RPMI8226 (cell line): Measurements from ENCODE around the gene RRN3.
"Not testable (repeated sequence)": the region's sequence is repeated elsewhere in the genome, so short reads cannot be mapped to it uniquely, and the experiment has no call there.

Experiments
- DNase-seq: peaks from one replicate; pipeline ENCODE4 v3.0.0-alpha.2; 2015

RRN3 gene

DNA sequence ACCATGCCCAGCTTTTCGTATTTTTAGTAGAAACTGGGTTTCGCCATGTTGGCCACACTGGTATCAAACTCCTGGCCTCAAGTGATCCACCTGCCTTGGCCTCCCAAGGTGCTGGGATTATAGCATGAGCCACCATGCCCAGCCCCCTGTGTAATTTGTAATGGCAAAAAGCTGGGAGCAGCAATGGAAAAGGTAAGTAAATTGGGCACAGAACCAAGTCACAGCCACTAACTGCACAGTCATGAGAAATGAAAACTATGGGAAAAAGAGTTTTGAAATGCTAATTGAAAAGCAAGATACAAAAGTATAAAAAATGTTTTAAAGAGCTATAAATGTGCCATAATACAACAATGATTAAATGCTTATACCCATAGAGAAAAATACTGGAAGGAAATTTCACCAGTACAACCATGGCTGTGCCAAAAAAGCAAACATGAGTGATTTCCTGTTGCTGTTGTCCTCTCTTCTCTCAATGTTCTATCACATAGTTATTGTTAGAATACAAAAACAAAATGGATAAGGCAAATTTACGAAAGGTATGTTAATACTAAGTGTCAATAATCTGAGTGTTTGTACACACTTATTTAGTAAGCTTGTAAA lies 44.4 kb downstream of the RRN3 start:
- DNase-seq = no peak

DNA sequence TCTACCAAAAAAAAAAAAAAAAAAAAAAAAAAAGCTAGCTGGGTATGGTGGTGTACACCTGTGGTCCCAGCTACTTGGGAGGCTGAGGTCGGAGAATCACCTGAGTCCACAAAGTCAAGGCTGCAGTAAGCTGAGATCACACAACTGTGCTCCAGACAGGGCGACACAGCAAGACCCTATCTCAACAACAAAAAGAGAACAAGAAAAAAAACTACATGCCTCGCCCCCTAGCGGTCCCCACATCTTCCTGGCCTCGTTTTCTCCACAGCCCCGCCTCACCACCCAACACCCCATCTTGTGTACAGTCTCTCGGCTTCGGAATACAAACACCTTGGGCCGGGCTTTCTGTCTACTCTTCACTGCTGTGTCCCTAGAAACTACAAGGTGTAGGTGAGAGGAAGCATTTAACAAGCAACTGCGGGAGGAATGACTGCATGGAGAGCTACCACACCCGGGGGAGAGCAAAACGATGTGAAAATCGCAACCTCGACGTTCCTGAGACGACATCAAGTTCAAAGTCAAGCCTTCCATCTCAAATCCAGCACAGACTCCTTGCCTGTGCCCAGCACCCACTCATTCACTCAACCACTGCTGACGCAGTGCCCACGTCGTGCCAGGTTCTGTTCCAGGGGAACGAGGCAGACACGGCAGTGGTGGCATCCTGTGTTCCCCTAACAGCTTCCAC lies 47.2 kb downstream of the RRN3 start:
- DNase-seq = no peak

DNA sequence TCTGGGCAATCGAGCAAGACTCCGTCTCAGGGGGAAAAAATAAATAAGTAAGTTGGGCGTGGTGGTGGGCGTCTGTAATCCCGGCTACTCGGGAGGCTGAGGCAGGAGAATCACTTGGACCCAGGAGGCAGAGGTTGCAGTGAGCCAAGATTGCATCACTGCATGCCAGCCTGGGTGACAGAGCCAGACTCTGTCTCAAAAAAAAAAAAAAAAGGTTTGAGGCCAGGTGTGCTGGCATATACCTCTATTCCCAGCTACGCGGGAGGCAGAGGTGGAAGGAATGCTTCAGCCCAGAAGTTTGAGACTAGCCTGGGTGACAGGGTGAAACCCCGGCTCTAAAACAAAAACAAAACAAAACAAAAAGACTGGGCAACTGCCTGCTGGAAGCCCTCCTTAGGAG lies 48.8 kb downstream of the RRN3 start:
- DNase-seq = not testable (repeated sequence)

DNA sequence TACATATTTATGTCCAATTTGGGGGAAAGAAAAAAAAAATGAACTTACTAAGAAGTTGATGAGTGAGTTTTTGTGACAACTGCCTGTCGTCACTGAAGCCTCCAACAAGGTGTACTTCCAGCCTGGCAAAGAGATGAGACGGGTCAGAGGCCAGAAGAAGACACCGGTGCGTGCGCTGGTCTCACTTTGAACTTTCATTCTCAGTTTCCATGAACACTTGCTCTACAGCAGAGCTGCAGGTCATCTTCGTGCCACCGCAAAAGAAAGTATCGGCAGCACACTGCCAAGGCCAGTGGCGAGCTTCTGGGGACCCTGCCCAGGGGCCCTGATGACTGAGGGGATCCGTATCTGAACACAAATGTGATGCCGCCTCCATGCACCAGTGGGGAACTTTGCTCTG lies 49.8 kb downstream of the RRN3 start:
- no peak for DNase-seq

DNA sequence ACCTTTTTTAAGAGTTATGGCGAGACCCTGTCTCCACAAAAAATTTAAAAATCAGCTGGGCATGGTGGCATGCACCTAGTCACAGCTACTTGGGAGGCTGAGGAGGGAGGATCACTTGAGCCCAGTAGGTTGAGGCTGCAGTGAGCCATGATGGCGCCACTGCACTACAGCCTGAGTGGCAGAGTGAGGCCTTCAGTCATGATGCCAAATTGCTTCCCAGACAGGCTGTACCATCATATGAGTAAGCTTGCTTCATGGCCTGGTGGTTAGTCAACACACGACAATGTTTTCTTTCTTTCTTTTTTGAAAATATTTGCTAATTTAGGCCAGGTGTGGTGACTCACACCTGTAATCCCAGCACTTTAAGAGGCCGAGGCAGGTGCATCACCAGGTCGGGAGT lies 50.7 kb downstream of the RRN3 start:
- DNase-seq = no peak

DNA sequence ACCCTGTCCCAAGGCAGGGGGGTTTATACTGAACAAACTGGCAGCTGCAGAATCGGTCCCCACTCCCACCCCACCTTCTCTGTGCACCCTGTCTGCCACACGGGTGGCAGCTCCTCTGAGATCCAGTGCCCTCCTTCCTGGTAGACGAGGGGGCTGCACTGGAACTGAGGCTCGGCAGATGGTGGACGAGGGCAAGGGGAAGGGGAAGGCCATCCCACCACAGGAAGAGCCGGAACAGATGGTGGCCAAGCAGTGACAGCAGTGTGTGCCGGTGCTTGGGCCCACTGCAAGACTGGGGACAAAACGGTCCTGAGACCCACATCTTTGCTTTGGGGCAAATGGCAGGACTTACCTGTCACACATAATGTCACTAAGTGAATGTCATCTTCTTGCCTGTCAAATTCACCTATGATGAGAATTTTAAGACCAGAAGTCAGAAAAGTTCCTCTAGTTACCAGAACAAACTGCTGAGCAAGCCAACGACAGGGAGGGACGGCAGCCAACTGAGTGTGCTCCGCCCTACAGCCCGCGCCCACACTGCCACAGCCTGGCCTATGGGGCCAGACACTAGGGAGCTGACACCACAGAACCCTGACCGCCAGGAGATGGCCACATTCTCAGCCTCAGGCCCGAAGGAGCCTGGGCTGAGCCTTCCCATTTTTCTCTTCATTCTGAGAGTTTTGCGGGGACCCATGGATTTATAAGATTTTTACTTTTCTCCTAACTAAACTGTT lies 52.6 kb downstream of the RRN3 start:
- peak; percentile 74 for DNase-seq

DNA sequence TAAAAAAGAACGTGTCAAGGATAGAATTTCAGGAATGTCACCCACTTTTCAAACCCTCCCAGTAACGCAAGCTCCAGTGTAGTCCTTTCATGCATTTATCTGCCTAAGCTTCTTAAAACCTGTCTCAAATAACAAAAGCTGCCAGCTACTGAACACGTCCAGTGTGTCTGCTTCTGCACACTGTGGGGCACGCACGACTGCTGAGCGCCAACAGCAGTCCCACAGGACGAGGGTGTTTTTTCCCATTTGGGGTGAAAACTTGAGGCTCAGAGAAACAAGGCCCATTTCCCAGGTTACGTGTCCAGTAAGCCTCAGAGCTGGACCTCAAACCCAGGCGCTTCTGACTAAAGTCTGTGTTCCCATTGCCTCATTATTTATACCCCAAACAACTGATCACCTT lies 55.4 kb downstream of the RRN3 start:
- DNase-seq = no peak

DNA sequence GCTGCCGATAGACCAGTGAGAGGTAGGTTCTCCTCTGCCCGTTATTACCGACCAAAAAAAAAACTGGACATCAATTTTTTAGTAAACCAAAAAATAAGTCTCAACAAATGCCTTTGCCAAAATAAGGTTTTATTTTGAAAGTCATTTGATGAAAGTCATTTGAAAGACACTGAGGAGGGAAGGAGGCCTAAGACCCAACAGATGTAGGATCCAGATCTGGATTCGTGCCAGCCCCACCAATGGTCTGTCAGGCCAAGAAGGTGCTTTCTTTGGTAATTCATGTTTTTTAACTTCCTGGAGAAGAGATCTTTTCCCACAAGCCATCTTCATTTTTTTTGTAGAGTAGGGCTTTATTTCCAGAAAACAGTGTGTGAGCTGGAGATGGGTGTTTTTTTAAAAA lies 56.3 kb downstream of the RRN3 start:
- DNase-seq = no peak

DNA sequence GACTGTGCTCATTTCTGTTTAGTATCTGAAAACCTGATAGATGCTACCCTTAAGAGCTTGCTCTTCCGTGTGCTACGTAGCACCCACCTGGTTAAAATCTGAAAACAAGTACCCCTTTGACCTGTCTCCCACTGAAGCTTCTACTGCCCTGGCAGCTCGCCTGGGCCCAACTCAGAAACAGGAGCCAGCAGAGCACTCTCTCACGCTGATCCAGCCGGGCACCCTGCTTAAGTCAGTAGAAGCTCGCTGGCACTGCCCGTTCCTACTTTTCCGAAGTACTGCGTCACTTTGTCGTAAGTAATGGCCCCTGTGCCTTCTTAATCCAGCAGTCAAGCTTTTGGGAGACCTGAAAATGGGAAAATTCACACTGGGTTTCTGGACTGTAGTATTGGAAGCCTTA lies 57.1 kb downstream of the RRN3 start:
- no peak for DNase-seq

DNA sequence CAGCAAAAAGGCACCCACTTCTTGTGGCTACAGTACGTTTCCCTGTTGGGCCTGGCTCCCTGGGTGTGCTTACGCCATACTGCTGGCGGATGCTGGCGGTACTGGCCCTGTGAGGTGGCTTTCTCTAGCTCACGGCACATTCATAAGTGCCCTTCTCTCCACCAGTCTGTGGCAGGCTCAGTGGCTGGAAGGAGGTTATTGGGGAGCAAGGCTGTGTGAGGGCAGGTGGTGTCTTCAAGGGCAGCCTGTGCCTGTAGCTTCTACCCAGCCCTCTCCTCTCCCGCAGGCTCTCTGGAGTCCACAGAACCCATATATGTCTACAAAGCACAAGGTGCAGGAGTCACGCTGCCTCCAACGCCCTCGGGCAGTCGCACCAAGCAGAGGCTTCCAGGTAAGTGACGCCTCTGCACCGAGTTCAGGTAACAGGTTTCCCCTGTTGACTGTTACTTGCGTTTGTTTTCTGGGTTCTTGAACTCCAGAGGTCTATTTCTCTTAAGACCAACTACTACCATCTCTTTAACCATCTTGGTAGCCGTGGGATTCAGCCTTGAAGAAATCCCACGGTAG lies 58.8 kb downstream of the RRN3 start:
- no peak for DNase-seq

DNA sequence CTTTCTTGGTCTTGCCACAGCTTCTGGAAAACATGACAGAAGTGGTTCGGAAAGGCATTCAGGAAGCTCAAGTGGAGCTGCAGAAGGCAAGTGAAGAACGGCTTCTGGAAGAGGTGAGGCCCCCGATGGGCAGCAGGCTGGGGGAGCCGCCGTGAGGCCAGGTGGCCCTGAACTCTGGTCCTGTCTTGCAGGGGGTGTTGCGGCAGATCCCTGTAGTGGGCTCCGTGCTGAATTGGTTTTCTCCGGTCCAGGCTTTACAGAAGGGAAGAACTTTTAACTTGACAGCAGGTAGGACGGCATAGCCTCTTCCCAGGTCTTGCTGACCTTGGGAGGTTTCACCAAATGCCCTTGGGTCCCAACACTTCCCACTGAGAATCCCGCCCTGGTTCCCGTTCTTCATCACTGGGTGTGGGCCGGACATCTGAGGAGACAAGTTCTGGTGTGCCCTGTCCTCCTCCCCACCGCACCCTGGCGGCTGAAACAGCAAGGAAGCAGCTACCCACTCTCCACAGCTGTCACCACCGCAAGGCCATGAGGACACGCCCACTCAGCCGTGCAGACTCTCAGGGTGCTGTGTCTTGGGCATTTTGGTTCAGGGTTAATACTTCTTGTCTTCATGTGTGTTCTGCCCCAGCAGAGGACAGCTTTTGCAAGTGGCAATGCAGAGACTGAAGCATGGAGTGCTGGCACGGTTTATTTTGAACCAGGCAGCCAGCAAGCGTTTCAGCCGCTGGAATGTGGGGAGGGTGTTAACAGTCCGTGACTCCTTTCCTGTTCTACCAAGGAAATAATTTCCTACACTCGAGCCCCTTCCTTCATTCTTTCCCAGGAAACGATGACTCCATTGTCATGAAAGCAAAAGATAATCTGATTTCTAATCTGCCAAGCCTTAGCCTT lies 59.6 kb downstream of the RRN3 start:
- no peak for DNase-seq

DNA sequence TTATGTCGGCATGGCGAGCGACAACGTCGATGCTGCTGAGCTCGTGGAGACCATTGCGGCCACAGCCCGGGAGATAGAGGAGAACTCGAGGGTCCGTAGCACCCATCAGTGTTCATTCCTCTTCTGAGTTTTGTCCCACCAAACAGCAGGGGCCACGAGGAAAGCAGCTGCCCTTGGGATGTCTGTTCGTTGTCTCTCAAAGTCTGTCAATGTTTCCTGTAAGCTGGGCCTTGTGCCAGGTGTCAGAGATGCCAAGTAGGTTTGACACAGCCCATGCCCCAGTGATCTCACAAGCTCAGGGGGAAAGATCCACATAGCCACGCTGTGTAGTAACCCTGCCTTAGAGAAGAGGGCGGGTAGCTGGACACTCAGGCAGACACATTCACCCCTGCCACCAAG lies 60.8 kb downstream of the RRN3 start:
- DNase-seq = no peak

DNA sequence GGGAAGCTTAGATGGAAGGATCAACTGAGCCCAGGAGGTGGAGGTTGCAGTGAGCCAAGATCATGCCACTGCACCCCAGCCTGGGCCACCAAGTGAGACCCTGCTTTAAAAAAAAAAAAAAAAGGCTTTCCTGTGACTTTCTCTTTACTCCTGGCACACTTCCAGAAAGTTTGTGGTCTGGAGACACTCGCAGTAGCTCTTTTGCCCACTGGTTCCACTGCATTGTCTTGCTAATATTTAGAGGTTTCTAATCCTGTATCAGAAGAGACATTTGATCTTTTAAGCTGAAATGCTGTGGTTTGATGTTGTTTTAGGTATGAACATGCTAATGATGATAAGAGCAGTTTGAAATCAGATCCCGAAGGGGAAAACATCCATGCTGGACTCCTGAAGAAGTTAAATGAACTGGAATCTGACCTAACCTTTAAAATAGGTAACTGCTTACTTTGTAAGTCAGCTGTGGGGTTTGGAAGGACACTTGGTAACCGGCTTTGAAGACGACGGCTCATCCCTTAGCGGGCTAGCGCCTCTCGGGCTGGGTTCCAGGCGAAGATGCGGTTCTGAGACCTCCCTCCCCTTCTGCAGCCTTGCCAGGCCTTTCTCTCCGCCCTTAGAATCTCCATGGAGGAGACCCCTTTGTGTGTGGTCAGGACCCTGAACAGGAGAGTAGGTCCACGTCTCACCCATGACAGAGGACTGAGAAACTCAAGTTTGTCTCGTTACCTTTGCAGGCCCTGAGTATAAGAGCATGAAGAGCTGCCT lies 61.3 kb downstream of the RRN3 start:
- peak; percentile 79 for DNase-seq

DNA sequence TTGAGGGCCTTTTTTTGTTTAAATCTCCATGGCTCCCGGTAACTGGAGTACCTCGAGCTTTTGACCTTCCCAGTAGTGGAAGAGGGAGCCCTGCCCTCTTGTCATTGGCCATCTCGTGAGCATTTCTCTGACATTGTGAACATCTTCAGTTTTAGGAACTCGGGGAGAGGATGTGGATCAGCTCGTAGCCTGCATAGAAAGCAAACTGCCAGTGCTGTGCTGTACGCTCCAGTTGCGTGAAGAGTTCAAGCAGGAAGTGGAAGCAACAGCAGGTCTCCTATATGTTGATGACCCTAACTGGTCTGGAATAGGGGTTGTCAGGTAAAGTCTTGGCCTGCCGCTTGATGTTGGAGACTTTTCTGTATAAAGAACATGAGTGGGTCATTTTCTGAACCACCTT lies 62.5 kb downstream of the RRN3 start:
- DNase-seq = no peak

DNA sequence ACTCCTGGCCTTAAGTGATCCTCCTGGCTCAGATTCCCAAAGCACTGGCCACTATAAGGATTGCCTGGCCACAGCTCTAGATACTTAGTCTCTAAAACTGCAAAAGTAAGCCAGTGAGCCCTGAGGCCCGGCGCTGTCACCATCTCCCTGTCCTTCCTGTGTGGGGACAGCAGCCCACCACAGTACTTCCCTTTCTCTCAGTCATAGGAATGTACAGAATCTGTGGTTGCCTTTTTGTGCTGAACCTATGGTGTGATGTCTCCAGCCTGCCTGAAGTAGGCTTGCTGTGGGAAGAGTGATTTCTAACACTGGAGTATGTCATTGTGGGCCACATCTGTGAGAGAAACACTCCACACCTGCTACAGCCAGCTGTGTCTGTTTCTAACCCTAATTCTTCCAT lies 62.9 kb downstream of the RRN3 start:
- DNase-seq = no peak

DNA sequence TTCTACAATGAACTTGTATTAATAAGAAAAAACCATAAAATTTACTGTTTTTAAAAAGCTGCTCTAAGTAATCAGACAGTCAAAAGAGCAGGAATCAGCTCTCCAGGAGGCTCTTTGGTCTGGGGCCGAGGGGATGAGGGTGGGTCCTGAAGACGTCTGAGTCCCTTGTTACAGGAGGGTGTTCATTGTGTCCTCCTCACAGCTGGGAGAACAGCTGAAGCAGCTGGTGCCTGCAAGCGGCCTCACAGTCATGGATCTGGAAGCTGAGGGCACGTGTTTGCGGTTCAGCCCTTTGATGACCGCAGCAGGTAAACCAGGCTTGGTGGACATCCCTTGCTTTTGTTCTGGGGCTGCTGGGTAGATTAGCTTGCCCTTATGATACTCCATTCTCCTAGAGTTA lies 64.3 kb downstream of the RRN3 start:
- DNase-seq = not testable (repeated sequence)

DNA sequence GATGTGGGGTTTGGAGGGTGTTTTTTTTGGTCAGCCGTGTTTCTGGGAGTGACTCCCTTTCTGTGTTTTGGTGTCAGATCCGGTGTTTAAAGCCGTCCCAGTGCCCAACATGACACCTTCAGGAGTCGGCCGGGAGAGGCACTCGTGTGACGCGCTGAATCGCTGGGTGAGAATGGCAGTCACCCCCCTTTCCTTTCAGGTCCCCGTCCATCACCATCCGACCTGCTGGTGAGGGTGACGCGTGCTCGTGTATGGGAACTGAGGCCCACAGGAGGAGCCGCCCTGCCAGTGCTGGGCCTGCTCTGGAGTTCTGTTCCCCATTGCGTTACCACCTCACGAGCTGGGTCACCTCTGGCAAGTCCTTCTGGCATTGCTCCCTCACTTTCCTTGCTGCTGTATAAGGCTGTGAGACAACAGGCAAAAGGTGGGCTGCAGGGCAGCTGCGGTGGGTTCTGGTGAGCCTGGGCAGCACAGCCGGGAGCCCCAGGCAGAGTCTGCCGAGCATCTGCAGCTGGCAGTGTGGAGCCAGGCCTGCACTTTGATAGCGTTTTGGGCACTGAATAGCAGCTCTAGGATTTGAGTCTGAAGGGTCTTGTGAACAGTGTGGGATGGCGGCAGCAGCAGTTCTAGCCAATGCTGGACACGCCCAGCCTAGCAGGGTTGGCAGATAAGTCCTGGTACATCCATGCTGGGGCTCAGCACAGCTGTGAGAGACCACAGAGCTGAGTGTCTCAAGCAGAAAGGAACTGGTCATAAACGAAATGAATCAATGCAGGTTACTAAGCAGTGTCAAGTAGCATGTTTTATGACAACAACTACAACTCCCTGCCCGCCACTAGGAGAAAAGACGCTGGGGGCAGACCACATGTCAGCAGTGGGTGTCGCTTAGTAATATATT lies 65.0 kb downstream of the RRN3 start:
- not testable (repeated sequence) for DNase-seq

DNA sequence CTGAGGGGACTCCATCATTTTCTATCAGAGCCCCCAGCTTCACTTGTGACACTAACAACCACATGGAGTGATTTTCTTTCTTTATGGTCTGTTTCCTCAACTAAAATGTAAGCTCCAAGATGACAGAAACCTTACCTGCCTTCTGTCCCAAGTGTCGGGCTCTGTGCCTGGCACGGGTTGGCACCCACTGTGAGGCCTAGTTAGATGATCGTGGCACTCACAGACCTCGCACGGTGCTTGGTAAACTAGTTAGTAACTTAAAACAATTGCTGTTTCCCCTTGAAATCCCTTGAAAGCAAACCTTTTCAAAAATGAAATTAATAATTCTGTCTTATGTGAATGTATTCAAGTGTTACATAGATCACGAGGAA lies 65.7 kb downstream of the RRN3 start:
- DNase-seq = not testable (repeated sequence)

DNA sequence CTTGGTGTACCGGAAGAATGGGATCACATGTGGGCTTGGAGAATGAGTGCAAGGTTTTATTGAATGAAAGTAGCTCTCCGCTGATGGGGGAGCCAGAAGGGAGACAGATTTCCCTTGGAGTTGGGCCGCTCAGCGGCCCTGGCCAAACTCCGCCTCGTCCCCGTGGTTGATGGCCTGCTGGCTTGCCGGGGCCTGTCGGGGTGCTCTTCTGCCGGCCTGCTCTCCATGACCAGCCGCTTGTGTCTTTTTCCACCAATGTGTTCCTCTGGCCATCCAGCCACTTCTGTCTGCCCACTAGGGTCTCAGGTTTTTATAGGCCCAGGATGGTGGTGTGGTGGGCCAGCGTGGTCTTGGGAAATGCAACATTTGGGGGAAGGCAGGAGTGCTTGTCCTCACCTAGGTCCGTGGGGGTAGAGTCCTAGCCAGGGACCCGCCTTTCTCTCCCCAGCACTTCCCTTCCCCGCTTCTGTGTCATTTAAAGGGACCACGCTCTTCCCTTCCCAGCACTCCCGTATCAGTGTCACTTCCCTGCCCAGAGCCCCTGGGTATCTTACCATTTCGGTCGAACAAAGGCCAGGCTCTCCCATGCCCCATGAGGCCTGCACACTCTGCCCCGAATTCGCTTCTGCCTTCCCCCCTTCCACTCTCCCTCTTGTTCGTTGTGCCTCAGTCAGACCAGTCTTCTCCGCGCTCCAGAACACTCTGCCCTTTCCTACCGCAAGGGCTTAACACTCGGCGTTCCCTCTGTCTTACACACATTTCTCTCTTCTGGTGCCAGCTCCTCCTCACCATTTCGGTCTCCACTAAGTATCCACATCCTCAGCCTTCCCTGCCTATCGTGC lies 66.3 kb downstream of the RRN3 start:
- not testable (repeated sequence) for DNase-seq

DNA sequence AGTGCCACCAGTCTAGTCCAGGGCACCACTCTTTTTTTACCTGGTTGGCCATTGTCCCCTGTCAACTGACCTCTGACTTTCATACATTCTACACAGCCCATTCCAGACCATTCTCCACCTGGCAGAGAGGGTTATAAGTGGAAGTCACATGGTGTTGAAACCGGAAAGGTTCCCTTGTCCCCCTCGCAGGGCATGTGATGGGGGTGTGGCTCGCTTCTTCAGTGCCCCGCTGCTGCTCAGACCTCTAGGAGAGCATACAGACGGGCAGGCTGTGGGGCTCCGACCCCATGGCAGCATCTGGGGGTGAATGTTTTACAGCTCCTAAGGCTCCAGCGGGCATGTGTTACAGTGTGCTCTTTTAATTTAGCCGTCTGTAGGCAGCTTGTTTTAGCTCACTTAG lies 67.0 kb downstream of the RRN3 start:
- DNase-seq = not testable (repeated sequence)
